H9 (cell line): Measurements from ENCODE around the gene TSPAN1. TPM values are rescaled to one million over a fixed set of nuclear protein-coding genes. Genes with fewer than 3 reads are reported as not detected.

Experiments used
- DNase-seq: peaks from one replicate; pipeline ENCODE4 v3.0.0-alpha.2; 2017
- H2AFZ ChIP-seq: one replicate; pipeline ENCODE4 v1.6.1; 2013; ENCODE audit warnings: mild to moderate bottlenecking, low read length, control low read depth, moderate library complexity
- H2AK5ac ChIP-seq: 2 replicates; pipeline ENCODE4 v1.6.1; 2013; ENCODE audit warnings: low read length, control low read depth, mixed read lengths; ENCODE audit not compliant: insufficient read length
- H2BK120ac ChIP-seq: one replicate; pipeline ENCODE4 v1.6.1; 2013; ENCODE audit warnings: low read depth, mild to moderate bottlenecking, low read length, control low read depth, inconsistent platforms; ENCODE audit not compliant: poor library complexity, severe bottlenecking
- H2BK12ac ChIP-seq: 2 replicates; pipeline ENCODE4 v1.6.1; 2013; ENCODE audit warnings: low read length, control low read depth, mixed read lengths, low read depth; ENCODE audit not compliant: insufficient read length
- H2BK15ac ChIP-seq: 2 replicates; pipeline ENCODE4 v1.6.1; 2013; ENCODE audit warnings: low read depth, low read length, control low read depth
- H2BK20ac ChIP-seq: one replicate; pipeline ENCODE4 v1.6.1; 2013; ENCODE audit warnings: low read depth, mild to moderate bottlenecking, low read length, control low read depth, inconsistent platforms; ENCODE audit not compliant: poor library complexity, severe bottlenecking
- H2BK5ac ChIP-seq: 2 replicates; pipeline ENCODE4 v1.6.1; 2013; ENCODE audit warnings: low read length, control low read depth, mixed read lengths; ENCODE audit not compliant: insufficient read length
- H3K14ac ChIP-seq: 2 replicates; pipeline ENCODE4 v1.6.1; 2013; ENCODE audit warnings: low read length, control low read depth; ENCODE audit not compliant: insufficient read depth
- H3K18ac ChIP-seq: 2 replicates; pipeline ENCODE4 v1.6.1; 2013; ENCODE audit warnings: low read depth, mild to moderate bottlenecking, mixed read lengths, low read length, control low read depth; ENCODE audit not compliant: insufficient read length
- H3K23ac ChIP-seq: 2 replicates; pipeline ENCODE4 v1.6.1; 2013; ENCODE audit warnings: low read length, control low read depth, mixed read lengths, low read depth; ENCODE audit not compliant: insufficient read length
- H3K23me2 ChIP-seq: 2 replicates; pipeline ENCODE4 v1.6.1; 2013; ENCODE audit warnings: low read depth, mild to moderate bottlenecking, mixed read lengths, low read length, control low read depth; ENCODE audit not compliant: insufficient read length, poor library complexity, severe bottlenecking
- H3K27ac ChIP-seq: 2 replicates; pipeline ENCODE4 v1.5.1; 2013; ENCODE audit warnings: low read length, control low read depth, mixed read lengths, low read depth; ENCODE audit not compliant: insufficient read length
- H3K27me3 ChIP-seq: 2 replicates; pipeline ENCODE4 v1.6.1; 2013; ENCODE audit warnings: low read length, control low read depth, inconsistent platforms; ENCODE audit not compliant: insufficient read depth
- H3K4ac ChIP-seq: 2 replicates; pipeline ENCODE4 v1.6.1; 2013; ENCODE audit warnings: low read depth, mild to moderate bottlenecking, control low read depth, inconsistent platforms, low read length, moderate library complexity
- H3K4me1 ChIP-seq: 2 replicates; pipeline ENCODE4 v1.6.1; 2013; ENCODE audit warnings: low read length, control low read depth, inconsistent platforms; ENCODE audit not compliant: insufficient read depth
- H3K4me2 ChIP-seq: 2 replicates; pipeline ENCODE4 v1.6.1; 2013; ENCODE audit warnings: low read length, control low read depth, mixed read lengths; ENCODE audit not compliant: insufficient read length, insufficient read depth
- H3K56ac ChIP-seq: 2 replicates; pipeline ENCODE4 v1.6.1; 2013; ENCODE audit warnings: low read depth, mild to moderate bottlenecking, mixed read lengths, low read length, control low read depth; ENCODE audit not compliant: insufficient read length
- H3K79me1 ChIP-seq: 2 replicates; pipeline ENCODE4 v1.6.1; 2013; ENCODE audit warnings: low read depth, mild to moderate bottlenecking, moderate library complexity, low read length, control low read depth, inconsistent platforms; ENCODE audit not compliant: insufficient read depth, poor library complexity, severe bottlenecking
- H3K79me2 ChIP-seq: 2 replicates; pipeline ENCODE4 v1.6.1; 2013; ENCODE audit warnings: low read length, control low read depth, inconsistent platforms; ENCODE audit not compliant: insufficient read depth
- H3K9ac ChIP-seq: 2 replicates; pipeline ENCODE4 v1.6.1; 2013; ENCODE audit warnings: low read length, control low read depth, mixed read lengths; ENCODE audit not compliant: insufficient read length; ENCODE audit errors: extremely low read depth
- H3K9me3 ChIP-seq: one replicate; pipeline ENCODE4 v1.6.1; 2013; ENCODE audit warnings: low read depth, low read length, inconsistent platforms; ENCODE audit not compliant: control insufficient read depth
- H3T11ph ChIP-seq: one replicate; pipeline ENCODE4 v1.6.1; 2013; ENCODE audit warnings: mild to moderate bottlenecking, low read length, control low read depth, inconsistent platforms
- H4K20me1 ChIP-seq: one replicate; pipeline ENCODE4 v1.6.1; 2013; ENCODE audit not compliant: control insufficient read depth, insufficient read length, insufficient read depth
- H4K5ac ChIP-seq: 2 replicates; pipeline ENCODE4 v1.6.1; 2013; ENCODE audit warnings: low read depth, mild to moderate bottlenecking, mixed read lengths, low read length, control low read depth; ENCODE audit not compliant: insufficient read length
- H4K8ac ChIP-seq: replicated peaks from 2 replicates; pipeline ENCODE4 v1.6.1; 2013; ENCODE audit warnings: low read length, control low read depth, mixed read lengths, low read depth; ENCODE audit not compliant: insufficient read length
- H4K91ac ChIP-seq: 2 replicates; pipeline ENCODE4 v1.6.1; 2013; ENCODE audit warnings: low read depth, mild to moderate bottlenecking, moderate library complexity, mixed read lengths, low read length, control low read depth; ENCODE audit not compliant: insufficient read length
- H3K27ac Mint-ChIP-seq, 3 experiments: 2 replicates in 2 of 3; 3 replicates in 1 of 3; pipeline ENCODE4 v1.8.0; 2020 to 2021; ENCODE audit warnings: mixed read lengths in 3 of 3, mild to moderate bottlenecking in 1 of 3, moderate library complexity in 1 of 3
- H3K27me3 Mint-ChIP-seq: 2 replicates; pipeline ENCODE4 v1.8.0; 2021; ENCODE audit warnings: low read depth, mild to moderate bottlenecking, moderate library complexity, mixed read lengths
- H3K36me3 Mint-ChIP-seq, 3 experiments: 2 replicates in 2 of 3; 3 replicates in 1 of 3; pipeline ENCODE4 v1.8.0; 2020 to 2021; ENCODE audit warnings: low read depth in 3 of 3, mixed read lengths in 3 of 3; ENCODE audit not compliant: insufficient read depth in 1 of 3
- H3K4me1 Mint-ChIP-seq, 2 experiments: 2 replicates each; pipeline ENCODE4 v1.8.0; 2020; ENCODE audit warnings: mixed read lengths in 2 of 2
- H3K4me3 Mint-ChIP-seq, 2 experiments: 2 replicates in 1 of 2; 3 replicates in 1 of 2; pipeline ENCODE4 v1.8.0; 2020 to 2021; ENCODE audit warnings: mild to moderate bottlenecking in 2 of 2, mixed read lengths in 2 of 2, moderate library complexity in 1 of 2
- H3K9me3 Mint-ChIP-seq, 2 experiments: 2 replicates in 1 of 2; 3 replicates in 1 of 2; pipeline ENCODE4 v1.8.0; 2020; ENCODE audit warnings: mild to moderate bottlenecking in 2 of 2, mixed read lengths in 2 of 2, moderate library complexity in 1 of 2
- WGBS: extraction: QIAGEN DNeasy Blood & Tissue Kit; methylation state at CpG from one replicate; pipeline ENCODE4 v1.1.7; 2013; ENCODE audit warnings: missing lambda C conversion rate, low lambda C conversion rate, mixed read lengths; ENCODE audit not compliant: insufficient read length; ENCODE audit errors: extremely low coverage; 5-methylcytosine and 5-hydroxymethylcytosine counted together
- total RNA-seq: library from RNA; stranded (reverse); gene quantifications from 2 replicates; pipeline ENCODE4 v1.2.1, GENCODE V29; 2021
- TF ChIP-seq, protein P1 (sequence below): fragments of 200-600 bp; sonication (generic); conservative IDR thresholded peaks from 3 replicates; pipeline ENCODE4 v1.8.0; 2021; ENCODE audit warnings: antibody characterized with exemption, mild to moderate bottlenecking

TSPAN1 gene
- total RNA-seq, 1 experiment from 2014 or later, result not detected

DNA sequence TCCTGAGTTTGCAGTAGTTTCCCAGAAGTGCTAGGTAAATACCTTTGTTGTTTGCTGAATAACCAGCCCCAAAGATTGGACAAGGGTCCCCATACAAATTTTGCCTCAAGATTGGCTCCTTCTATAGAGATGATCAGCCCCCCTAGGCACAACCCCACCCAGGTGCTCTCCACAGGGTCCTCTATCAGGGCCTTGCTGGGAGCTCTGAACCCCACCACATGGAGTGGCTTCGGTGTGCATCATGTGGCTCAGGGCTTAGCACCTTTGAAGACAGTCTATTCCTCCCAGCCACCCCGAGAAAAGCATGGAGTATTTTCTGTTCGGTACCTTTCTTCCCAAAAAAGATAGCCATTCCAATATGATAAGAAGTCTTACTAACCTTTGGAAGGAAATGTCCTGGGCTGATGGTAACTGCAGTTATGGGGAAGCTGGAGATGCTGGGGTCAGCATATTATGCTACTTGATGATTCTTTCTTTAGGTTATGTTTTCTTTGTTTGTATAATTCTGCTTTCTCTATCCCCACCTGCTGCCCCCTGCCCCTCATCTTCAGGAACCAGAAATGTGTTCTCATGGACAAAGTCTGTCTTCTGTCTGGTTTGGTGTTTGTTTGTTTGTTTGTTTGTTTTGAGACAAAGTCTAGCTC is 5.0 kb upstream of the TSPAN1 start:
- Histone ChIP-seq H2BK20ac (no peak overlapping the region), H2BK120ac (no peak overlapping the region), H3K4me1 (peaks cover 10% of the 10 kb centered on the region; the same call in 1 of the 2 replicates), H3K79me2 (no peaks in the 10 kb centered on the region), H3K18ac (no peak overlapping the region), H3K14ac (no peak overlapping the region), H3K27ac (no peak overlapping the region), H3K23ac (no peak overlapping the region), H3K79me1 (no peaks in the 10 kb centered on the region), H2BK15ac (no peak overlapping the region), H2AK5ac (no peak overlapping the region), H3K56ac (no peak overlapping the region), H3K27me3 (no peaks in the 10 kb centered on the region; the same call in 1 of the 2 replicates), H4K5ac (no peak overlapping the region), H2BK12ac (no peak overlapping the region), H2BK5ac (no peak overlapping the region), H4K20me1 (no peaks in the 10 kb centered on the region), H2AFZ (no peak overlapping the region), H3K9me3 (no peaks in the 10 kb centered on the region), H3T11ph (no peak overlapping the region), H3K23me2 (no peaks in the 10 kb centered on the region), H4K8ac (no peak overlapping the region), H3K4me2 (no peak overlapping the region), H4K91ac (no peak overlapping the region), H3K9ac (no peak overlapping the region), H3K4ac (no peak overlapping the region)
- DNase-seq, result no peak
- Mint-ChIP-seq H3K27me3 (peaks cover 52% of the 10 kb centered on the region), H3K27ac (no peak overlapping the region), H3K9me3 (no peaks in the 10 kb centered on the region; a peak in 1 of 5 replicates), H3K36me3 (no peaks in the 10 kb centered on the region; a peak in 1 of 7 replicates), H3K4me1 (peaks cover 15 to 28% of the 10 kb centered on the region in 2 experiments), H3K4me3 (no peak overlapping the region)
- WGBS, result no CpG with 5 or more reads among the region's 3 CpGs
- TF ChIP-seq, protein P1, sequence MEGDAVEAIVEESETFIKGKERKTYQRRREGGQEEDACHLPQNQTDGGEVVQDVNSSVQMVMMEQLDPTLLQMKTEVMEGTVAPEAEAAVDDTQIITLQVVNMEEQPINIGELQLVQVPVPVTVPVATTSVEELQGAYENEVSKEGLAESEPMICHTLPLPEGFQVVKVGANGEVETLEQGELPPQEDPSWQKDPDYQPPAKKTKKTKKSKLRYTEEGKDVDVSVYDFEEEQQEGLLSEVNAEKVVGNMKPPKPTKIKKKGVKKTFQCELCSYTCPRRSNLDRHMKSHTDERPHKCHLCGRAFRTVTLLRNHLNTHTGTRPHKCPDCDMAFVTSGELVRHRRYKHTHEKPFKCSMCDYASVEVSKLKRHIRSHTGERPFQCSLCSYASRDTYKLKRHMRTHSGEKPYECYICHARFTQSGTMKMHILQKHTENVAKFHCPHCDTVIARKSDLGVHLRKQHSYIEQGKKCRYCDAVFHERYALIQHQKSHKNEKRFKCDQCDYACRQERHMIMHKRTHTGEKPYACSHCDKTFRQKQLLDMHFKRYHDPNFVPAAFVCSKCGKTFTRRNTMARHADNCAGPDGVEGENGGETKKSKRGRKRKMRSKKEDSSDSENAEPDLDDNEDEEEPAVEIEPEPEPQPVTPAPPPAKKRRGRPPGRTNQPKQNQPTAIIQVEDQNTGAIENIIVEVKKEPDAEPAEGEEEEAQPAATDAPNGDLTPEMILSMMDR, result no peak
